DND-41 (cell line): ENCODE measurements around the gene IFNL1.

Source experiments
- CTCF ChIP-seq: IDR thresholded peaks from 2 replicates; pipeline ENCODE4 v1.5.1; 2012; ENCODE audit warnings: borderline replicate concordance, low read length, moderate library complexity, mild to moderate bottlenecking; ENCODE audit not compliant: poor library complexity, severe bottlenecking; ENCODE audit errors: extremely low read depth
- EZH2 ChIP-seq: IDR thresholded peaks from 3 replicates; pipeline ENCODE4 v1.6.1; 2012; ENCODE audit warnings: borderline replicate concordance, low read depth, mild to moderate bottlenecking, moderate library complexity, low read length, inconsistent platforms; ENCODE audit not compliant: severe bottlenecking

DNA sequence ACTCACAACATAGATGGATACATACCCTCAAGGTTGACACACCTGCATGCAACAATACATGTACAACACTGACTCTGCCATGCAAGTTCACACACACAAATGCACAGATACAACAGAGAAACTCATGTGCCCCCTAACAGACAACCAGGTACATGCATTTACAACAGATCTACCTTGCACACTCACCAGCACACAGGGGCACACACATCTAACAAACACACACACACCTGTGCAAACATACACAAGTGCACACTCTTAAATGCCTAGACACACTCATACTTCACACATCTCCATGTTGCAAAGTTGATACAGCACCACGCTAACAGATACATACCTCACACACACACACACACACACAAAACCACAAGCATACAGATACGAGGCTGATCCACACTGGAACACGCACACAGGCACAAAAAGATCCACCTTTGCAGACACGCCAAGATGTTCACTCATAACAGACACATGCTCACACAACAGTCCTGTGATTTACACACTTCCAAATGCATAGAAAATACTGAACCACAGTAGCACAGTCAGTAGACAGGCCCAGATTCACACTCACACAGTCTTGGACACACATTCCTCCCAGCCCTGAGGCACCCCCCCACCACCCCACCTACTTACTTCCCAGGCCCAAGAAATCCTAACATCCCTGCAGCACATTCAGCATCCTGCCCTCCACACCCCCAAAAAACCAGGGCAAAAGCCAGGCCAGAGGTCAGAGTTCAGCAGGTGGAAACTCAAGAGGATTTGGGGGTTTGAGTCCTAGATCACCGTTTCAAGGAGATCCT lies 23.1 kb downstream of the IFNL1 start:
- no peak for TF ChIP-seq CTCF
- TF ChIP-seq EZH2 = no peak
